Retinal pigment epithelial cell (primary cell): ENCODE results near the gene TMC4.
"Not testable (repeated sequence)": the region's sequence is repeated elsewhere in the genome, so short reads cannot be mapped to it uniquely, and the experiment has no call there.

ENCODE experiments used
- DNase-seq: peaks from one replicate; pipeline ENCODE4 v3.0.0-alpha.2; 2010; ENCODE audit warnings: low read depth
- H3K4me3 ChIP-seq: 2 replicates; pipeline ENCODE4 v1.5.1; 2011; ENCODE audit warnings: mild to moderate bottlenecking, low read length, control low read depth, moderate library complexity
- TF ChIP-seq, protein P1 (sequence below): conservative IDR thresholded peaks from 2 replicates; pipeline ENCODE4 v1.5.1; 2011; ENCODE audit warnings: low read depth, low read length, control low read depth, inconsistent platforms

TMC4 gene

DNA sequence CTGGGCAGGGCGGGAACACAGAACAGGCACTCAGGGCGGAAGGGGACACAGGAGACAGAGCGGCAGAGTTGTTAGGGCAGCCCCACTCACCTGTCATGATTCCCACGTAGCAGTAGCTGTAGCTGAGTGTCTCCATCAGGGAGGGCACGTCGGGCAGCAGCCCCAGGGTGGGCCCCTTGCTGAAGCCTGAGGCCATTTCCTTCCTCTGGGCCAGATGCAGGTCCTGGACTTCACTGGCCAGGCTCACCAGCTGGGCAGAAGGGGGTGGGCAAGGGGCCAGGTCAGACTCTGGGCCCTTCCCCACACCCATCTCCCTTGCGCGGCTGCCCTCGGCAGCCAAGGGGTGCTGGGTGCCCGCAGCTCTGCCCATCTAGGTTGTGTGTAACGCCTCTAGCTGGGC is 10.5 kb upstream of the TMC4 start:
- no peak overlapping the region for H3K4me3 ChIP-seq
- no peak for DNase-seq
- TF ChIP-seq, protein P1, sequence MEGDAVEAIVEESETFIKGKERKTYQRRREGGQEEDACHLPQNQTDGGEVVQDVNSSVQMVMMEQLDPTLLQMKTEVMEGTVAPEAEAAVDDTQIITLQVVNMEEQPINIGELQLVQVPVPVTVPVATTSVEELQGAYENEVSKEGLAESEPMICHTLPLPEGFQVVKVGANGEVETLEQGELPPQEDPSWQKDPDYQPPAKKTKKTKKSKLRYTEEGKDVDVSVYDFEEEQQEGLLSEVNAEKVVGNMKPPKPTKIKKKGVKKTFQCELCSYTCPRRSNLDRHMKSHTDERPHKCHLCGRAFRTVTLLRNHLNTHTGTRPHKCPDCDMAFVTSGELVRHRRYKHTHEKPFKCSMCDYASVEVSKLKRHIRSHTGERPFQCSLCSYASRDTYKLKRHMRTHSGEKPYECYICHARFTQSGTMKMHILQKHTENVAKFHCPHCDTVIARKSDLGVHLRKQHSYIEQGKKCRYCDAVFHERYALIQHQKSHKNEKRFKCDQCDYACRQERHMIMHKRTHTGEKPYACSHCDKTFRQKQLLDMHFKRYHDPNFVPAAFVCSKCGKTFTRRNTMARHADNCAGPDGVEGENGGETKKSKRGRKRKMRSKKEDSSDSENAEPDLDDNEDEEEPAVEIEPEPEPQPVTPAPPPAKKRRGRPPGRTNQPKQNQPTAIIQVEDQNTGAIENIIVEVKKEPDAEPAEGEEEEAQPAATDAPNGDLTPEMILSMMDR = no peak

GRCh38 chr19:54181894-54182293 is 8.9 kb upstream of the TMC4 start:
- H3K4me3 ChIP-seq, DNase-seq: not testable (repeated sequence)

- DNase-seq = no peak
- H3K4me3 ChIP-seq = no peak overlapping the region
- TF ChIP-seq, protein P1 = no peak
These were observed 7.7 kb upstream of the TMC4 start for GRCh38 chr19:54180691-54181091.

- H3K4me3 ChIP-seq = no peak overlapping the region
- DNase-seq = peak; percentile 54
- TF ChIP-seq, protein P1 = peak; percentile 63
These were observed 7.0 kb upstream of the TMC4 start for GRCh38 chr19:54179921-54180461.

GRCh38 chr19:54179262-54179852 is 6.4 kb upstream of the TMC4 start:
- H3K4me3 ChIP-seq = no peak overlapping the region
- TF ChIP-seq, protein P1 = no peak
- no peak for DNase-seq

DNA sequence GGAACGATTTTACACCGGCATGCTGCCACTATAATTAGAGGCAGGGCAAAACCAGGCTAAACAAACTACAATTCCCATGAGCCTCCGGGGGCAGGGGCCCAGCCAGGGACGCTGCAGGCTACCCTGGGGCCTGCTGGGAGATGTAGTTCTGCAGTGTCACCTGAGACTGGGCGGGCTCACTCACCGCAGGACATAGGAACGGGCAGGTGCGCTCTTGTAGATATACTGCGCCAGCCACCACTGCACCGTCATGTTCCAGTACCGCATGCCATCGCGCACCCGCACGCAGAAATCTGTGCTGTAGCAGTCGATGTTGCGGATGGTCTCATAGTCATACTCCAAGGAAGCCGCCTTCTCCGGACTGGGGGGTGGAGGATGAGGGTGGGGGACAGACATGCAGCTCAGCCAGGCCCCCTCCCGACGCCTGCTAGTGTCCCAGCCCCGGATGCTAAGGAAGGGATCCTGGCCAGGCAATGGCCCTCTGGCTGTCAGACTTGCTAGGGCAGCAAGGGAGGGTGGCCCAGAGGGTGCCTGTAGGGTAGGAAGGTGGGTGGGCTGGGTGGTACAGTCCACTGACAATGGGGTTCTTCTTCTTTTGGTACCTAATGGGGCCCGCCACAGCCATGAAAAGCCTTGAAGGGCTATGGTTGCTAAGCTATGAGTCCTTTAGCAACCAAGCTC is 5.8 kb upstream of the TMC4 start:
- TF ChIP-seq, protein P1 = no peak
- H3K4me3 ChIP-seq = no peak overlapping the region
- DNase-seq = no peak

- TF ChIP-seq, protein P1 = no peak
- no peak for DNase-seq
- H3K4me3 ChIP-seq = no peak overlapping the region
These were observed 1.2 kb upstream of the TMC4 start for GRCh38 chr19:54173951-54174834.
